Neural cell (in vitro differentiated cells): ENCODE data around the gene POLN. TPM values are rescaled to one million over a fixed set of nuclear protein-coding genes. Genes with fewer than 3 reads are reported as not detected.

ENCODE experiments used
- H2AFZ ChIP-seq: fragments of 200-600, 300-800 bp; sonication (generic), shearing (Covaris generic); 2 replicates; pipeline ENCODE4 v1.6.0; 2014; ENCODE audit warnings: low read depth, mild to moderate bottlenecking, antibody characterized with exemption, low read length, moderate library complexity
- H3F3A ChIP-seq: fragments of 200-600 bp; shearing (Covaris generic); 2 replicates; pipeline ENCODE4 v1.6.1; 2016; ENCODE audit warnings: mild to moderate bottlenecking, moderate library complexity, mixed read lengths, antibody characterized with exemption, low read length; ENCODE audit not compliant: insufficient read depth, poor library complexity, severe bottlenecking
- H3K27ac ChIP-seq: fragments of 200-600, 300-800 bp; sonication (generic), shearing (Covaris generic); 2 replicates; pipeline ENCODE4 v1.5.1; 2014; ENCODE audit warnings: mild to moderate bottlenecking, low read length, moderate library complexity
- H3K27me3 ChIP-seq: fragments of 300-800, 200-600 bp; sonication (generic), shearing (Covaris generic); 2 replicates; pipeline ENCODE4 v1.6.0; 2014; ENCODE audit warnings: mild to moderate bottlenecking, low read depth, low read length, moderate library complexity; ENCODE audit not compliant: insufficient read depth
- H3K36me3 ChIP-seq: fragments of 300-800, 200-600 bp; sonication (generic), shearing (Covaris generic); 2 replicates; pipeline ENCODE4 v1.5.1; 2014; ENCODE audit warnings: mild to moderate bottlenecking, antibody characterized with exemption, low read length, moderate library complexity; ENCODE audit not compliant: insufficient read depth
- H3K4me2 ChIP-seq: fragments of 300-800, 200-600 bp; sonication (generic), shearing (Covaris generic); 2 replicates; pipeline ENCODE4 v1.6.0; 2014; ENCODE audit warnings: mild to moderate bottlenecking, low read length
- H3K4me3 ChIP-seq: fragments of 300-800, 200-600 bp; sonication (generic), shearing (Covaris generic); 2 replicates; pipeline ENCODE4 v1.5.1; 2014; ENCODE audit warnings: mild to moderate bottlenecking, low read length, moderate library complexity
- H3K79me2 ChIP-seq: fragments of 200-600 bp; shearing (Covaris generic); replicated peaks from 2 replicates; pipeline ENCODE4 v1.6.0; 2014; ENCODE audit warnings: mild to moderate bottlenecking, low read length, moderate library complexity; ENCODE audit not compliant: insufficient read depth
- H3K9ac ChIP-seq: fragments of 300-800, 200-600 bp; sonication (generic), shearing (Covaris generic); 2 replicates; pipeline ENCODE4 v1.6.1; 2016; ENCODE audit warnings: mild to moderate bottlenecking, low read length, mixed read lengths
- H3K9me2 ChIP-seq: fragments of 200-600 bp; shearing (Covaris generic); 2 replicates; pipeline ENCODE4 v1.6.1; 2016; ENCODE audit warnings: mild to moderate bottlenecking, low read length, mixed read lengths; ENCODE audit not compliant: insufficient read depth
- H3K9me3 ChIP-seq: fragments of 200-600, 300-800 bp; sonication (generic), shearing (Covaris generic); 2 replicates; pipeline ENCODE4 v1.6.1; 2016; ENCODE audit warnings: mild to moderate bottlenecking, mixed run types, low read length, moderate library complexity, mixed read lengths
- H4K20me1 ChIP-seq: fragments of 200-600 bp; shearing (Covaris generic); 2 replicates; pipeline ENCODE4 v1.6.1; 2016; ENCODE audit warnings: mild to moderate bottlenecking, mixed run types; ENCODE audit not compliant: insufficient read depth
- CTCF ChIP-seq: fragments of 450-650 bp; IDR thresholded peaks from 2 replicates; pipeline ENCODE4 v1.5.1; 2014; ENCODE audit warnings: antibody characterized with exemption, mild to moderate bottlenecking, moderate library complexity; ENCODE audit not compliant: poor library complexity, severe bottlenecking
- EP300 ChIP-seq: fragments of 450-650 bp; conservative IDR thresholded peaks from 2 replicates; pipeline ENCODE4 v1.6.1; 2014; ENCODE audit warnings: antibody characterized with exemption, mild to moderate bottlenecking, moderate library complexity; ENCODE audit not compliant: poor library complexity, severe bottlenecking
- EZH2 ChIP-seq: fragments of 200-600, 300-800 bp; shearing (Covaris generic), sonication (generic); IDR thresholded peaks from 2 replicates; pipeline ENCODE4 v1.6.1; 2014; ENCODE audit warnings: antibody characterized with exemption, low read length, borderline replicate concordance, mild to moderate bottlenecking; ENCODE audit not compliant: insufficient read depth, poor library complexity, severe bottlenecking
- MXI1 ChIP-seq: fragments of 450-650 bp; conservative IDR thresholded peaks from 2 replicates; pipeline ENCODE4 v1.6.1; 2014; ENCODE audit warnings: antibody characterized with exemption, mild to moderate bottlenecking; ENCODE audit not compliant: poor library complexity, severe bottlenecking
- POLR2AphosphoS5 ChIP-seq: IDR thresholded peaks from 2 replicates; pipeline ENCODE4 v1.6.1; 2012
- RAD21 ChIP-seq: fragments of 450-650 bp; conservative IDR thresholded peaks from 2 replicates; pipeline ENCODE4 v1.6.1; 2014; ENCODE audit warnings: antibody characterized with exemption, mild to moderate bottlenecking, moderate library complexity
- REST ChIP-seq: IDR thresholded peaks from 2 replicates; pipeline ENCODE4 v1.6.1; 2012; ENCODE audit warnings: borderline replicate concordance
- SMC3 ChIP-seq: fragments of 450-650 bp; conservative IDR thresholded peaks from 2 replicates; pipeline ENCODE4 v1.6.1; 2014; ENCODE audit warnings: antibody characterized with exemption, mild to moderate bottlenecking, moderate library complexity; ENCODE audit not compliant: poor library complexity
- TAF1 ChIP-seq: IDR thresholded peaks from 2 replicates; pipeline ENCODE4 v1.6.1; 2012; ENCODE audit warnings: low read depth
- polyA plus RNA-seq: library from polyadenylated mRNA; depleted of rRNA; stranded (reverse); fragments of >200 nt; gene quantifications from 2 replicates; pipeline ENCODE4 v1.2.3, GENCODE V29; 2014

The POLN gene
- polyA plus RNA-seq, 1 donor from 2014 or later, result 1.1 TPM

- Histone ChIP-seq H3F3A (no peaks in the 10 kb centered on the region), H3K79me2 (no peaks in the 10 kb centered on the region), H3K36me3 (no peaks in the 10 kb centered on the region), H3K9ac (no peak overlapping the region), H3K9me2 (no peaks in the 10 kb centered on the region), H4K20me1 (no peaks in the 10 kb centered on the region), H2AFZ (no peak overlapping the region), H3K4me3 (no peak overlapping the region), H3K4me2 (no peak overlapping the region), H3K27ac (no peak overlapping the region), H3K9me3 (peaks cover 9% of the 10 kb centered on the region), H3K27me3 (no peaks in the 10 kb centered on the region)
- no peak for TF ChIP-seq SMC3
- TF ChIP-seq MXI1, result no peak
- no peak for TF ChIP-seq EP300
- no peak for TF ChIP-seq CTCF
- TF ChIP-seq TAF1, result no peak
- no peak for TF ChIP-seq POLR2AphosphoS5
- no peak for TF ChIP-seq REST
- TF ChIP-seq RAD21, result no peak
- no peak for TF ChIP-seq EZH2
Measured at GRCh38 chr4:2101346-2102044, 140.4 kb downstream of the POLN start.

- peaks cover 4% of the 10 kb centered on the region for H3K9me3 ChIP-seq
- H3K27me3 ChIP-seq, result no peaks in the 10 kb centered on the region
- no peak overlapping the region for H2AFZ ChIP-seq
- H3K9me2 ChIP-seq, result no peaks in the 10 kb centered on the region
- H4K20me1 ChIP-seq, result no peaks in the 10 kb centered on the region
- no peak overlapping the region for H3K4me3 ChIP-seq
- no peaks in the 10 kb centered on the region for H3F3A ChIP-seq
- no peak overlapping the region for H3K27ac ChIP-seq
- H3K79me2 ChIP-seq, result no peaks in the 10 kb centered on the region
- H3K36me3 ChIP-seq, result no peaks in the 10 kb centered on the region
- H3K9ac ChIP-seq, result no peak overlapping the region
- TF ChIP-seq REST (no peak), CTCF (no peak), TAF1 (no peak), SMC3 (no peak), MXI1 (no peak), POLR2AphosphoS5 (no peak), RAD21 (no peak), EZH2 (no peak), EP300 (no peak)
- H3K4me2 ChIP-seq, result no peak overlapping the region
Measured at GRCh38 chr4:2096073-2096609, 145.8 kb downstream of the POLN start.
